Measurements from ENCODE around the gene STK10.

GRCh38 chr5:172082180-172082579 is 105.8 kb downstream of the STK10 start:
- no peak for TF ChIP-seq POLR2AphosphoS5 (IDR thresholded peaks at IDR 0.05; ENCODE audit: low read depth)
- no peak for TF ChIP-seq CTCF (conservative IDR thresholded peaks at IDR 0.05; ENCODE audit: low read depth in 2 of 2)
- TF ChIP-seq EZH2phosphoT487 (IDR thresholded peaks at IDR 0.05; ENCODE audit: unreplicated experiment) = no peak
- no peak for TF ChIP-seq REST (IDR thresholded peaks at IDR 0.05; ENCODE audit: unreplicated experiment)
- TF ChIP-seq EZH2 (IDR thresholded peaks at IDR 0.05; ENCODE audit: low read depth, unreplicated experiment) = no peak
- TF ChIP-seq CREB1 (CRISPR knock-in tag; IDR thresholded peaks at IDR 0.05; ENCODE audit: low read depth) = no peak
- TF ChIP-seq NANOG (IDR thresholded peaks at IDR 0.05; ENCODE audit: borderline replicate concordance) = no peak
- no peak for TF ChIP-seq ETS1 (IDR thresholded peaks at IDR 0.05)
- TF ChIP-seq STAT1 (IDR thresholded peaks at IDR 0.05; ENCODE audit: unreplicated experiment) = no peak
- no peak for TF ChIP-seq JUNB (IDR thresholded peaks at IDR 0.05; ENCODE audit: unreplicated experiment)
